ENCODE results near the gene PIEZO1. TPM values are rescaled to one million over a fixed set of nuclear protein-coding genes. Genes with fewer than 3 reads are reported as not detected.

PIEZO1 gene, protein sequence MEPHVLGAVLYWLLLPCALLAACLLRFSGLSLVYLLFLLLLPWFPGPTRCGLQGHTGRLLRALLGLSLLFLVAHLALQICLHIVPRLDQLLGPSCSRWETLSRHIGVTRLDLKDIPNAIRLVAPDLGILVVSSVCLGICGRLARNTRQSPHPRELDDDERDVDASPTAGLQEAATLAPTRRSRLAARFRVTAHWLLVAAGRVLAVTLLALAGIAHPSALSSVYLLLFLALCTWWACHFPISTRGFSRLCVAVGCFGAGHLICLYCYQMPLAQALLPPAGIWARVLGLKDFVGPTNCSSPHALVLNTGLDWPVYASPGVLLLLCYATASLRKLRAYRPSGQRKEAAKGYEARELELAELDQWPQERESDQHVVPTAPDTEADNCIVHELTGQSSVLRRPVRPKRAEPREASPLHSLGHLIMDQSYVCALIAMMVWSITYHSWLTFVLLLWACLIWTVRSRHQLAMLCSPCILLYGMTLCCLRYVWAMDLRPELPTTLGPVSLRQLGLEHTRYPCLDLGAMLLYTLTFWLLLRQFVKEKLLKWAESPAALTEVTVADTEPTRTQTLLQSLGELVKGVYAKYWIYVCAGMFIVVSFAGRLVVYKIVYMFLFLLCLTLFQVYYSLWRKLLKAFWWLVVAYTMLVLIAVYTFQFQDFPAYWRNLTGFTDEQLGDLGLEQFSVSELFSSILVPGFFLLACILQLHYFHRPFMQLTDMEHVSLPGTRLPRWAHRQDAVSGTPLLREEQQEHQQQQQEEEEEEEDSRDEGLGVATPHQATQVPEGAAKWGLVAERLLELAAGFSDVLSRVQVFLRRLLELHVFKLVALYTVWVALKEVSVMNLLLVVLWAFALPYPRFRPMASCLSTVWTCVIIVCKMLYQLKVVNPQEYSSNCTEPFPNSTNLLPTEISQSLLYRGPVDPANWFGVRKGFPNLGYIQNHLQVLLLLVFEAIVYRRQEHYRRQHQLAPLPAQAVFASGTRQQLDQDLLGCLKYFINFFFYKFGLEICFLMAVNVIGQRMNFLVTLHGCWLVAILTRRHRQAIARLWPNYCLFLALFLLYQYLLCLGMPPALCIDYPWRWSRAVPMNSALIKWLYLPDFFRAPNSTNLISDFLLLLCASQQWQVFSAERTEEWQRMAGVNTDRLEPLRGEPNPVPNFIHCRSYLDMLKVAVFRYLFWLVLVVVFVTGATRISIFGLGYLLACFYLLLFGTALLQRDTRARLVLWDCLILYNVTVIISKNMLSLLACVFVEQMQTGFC (N-terminal part only)
- 58.3 and 59.5 TPM in 2 replicates for total RNA-seq

GRCh38 chr16:88785106-88785924 is at the start of gene PIEZO1:
PIEZO1 (minus strand) TSS chr16:88785220; CDS start chr16:88784964, 256 bp downstream.

DNA sequence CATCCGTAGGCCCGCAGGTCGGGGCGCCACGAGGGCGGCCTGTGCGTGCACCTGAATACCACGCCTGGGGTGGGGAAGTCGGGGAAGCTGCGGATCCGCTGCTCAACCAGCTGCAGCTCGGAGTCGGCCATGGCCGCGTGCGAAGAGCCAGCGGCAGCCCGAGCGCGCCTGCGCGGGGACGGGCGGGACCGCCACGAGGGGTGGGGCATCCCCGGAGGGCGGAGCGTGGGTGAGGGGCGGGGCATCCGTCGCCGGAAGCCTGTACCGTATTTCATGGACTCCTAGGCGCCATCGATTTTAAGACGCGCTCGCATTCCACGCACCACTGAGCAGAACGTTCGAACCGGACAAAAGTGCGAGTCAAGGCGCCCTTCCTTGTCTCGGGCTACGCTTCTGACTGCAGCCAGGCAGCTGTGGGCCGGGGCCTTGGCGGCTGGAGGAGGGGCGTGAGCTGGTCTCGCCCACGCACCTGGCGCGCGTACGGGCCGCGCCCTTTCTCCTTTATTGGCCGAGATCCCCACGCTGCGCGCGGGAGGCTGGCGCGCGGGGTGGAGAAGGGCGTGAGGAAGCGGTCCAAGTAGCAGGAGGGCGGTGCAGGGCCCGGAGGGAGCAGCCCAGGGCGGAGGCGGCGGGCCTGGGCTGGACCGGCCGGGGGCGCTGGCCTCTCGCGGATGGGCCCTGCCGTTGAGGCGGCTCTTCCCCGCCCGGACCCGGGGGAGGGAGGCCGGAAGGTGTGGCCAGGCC is 26.9 kb upstream of the PIEZO1 start, which contains the start of gene APRT:
Gene APRT, minus strand, starts transcription at position 160 of the 744 bp plus-strand sequence. Its CDS starts 29 bp downstream, at position 131.

GRCh38 chr16:88803264-88803987 is 18.4 kb upstream of the PIEZO1 start, which contains the start of gene CDT1:
CDT1 (plus strand) TSS chr16:88803789; CDS start chr16:88803832, 43 bp downstream.

GRCh38 chr16:88706229-88706964 is 78.6 kb downstream of the PIEZO1 start, which contains the start of the genes CTU2 and RNF166:
CTU2 (plus strand) TSS chr16:88706503; CDS start chr16:88706531, 28 bp downstream.
RNF166 (minus strand) TSS chr16:88706408; CDS start chr16:88706325, 83 bp downstream.

GRCh38 chr16:88686439-88687253 is 98.4 kb downstream of the PIEZO1 start, which contains the start of gene SNAI3:
SNAI3 (minus strand) TSS chr16:88686507; CDS start chr16:88686406, 101 bp downstream.

Other genes with a start within 250 kb of the PIEZO1 start
- gene ZC3H18, start 214.8 kb downstream of the PIEZO1 start, total RNA-seq: 13.6 and 14.2 TPM in 2 replicates
- not detected in 2 replicates for gene IL17C, start 146.6 kb downstream of the PIEZO1 start, total RNA-seq
- gene CYBA, start 134.2 kb downstream of the PIEZO1 start, total RNA-seq: 257 and 264 TPM in 2 replicates
- gene MVD, start 122.1 kb downstream of the PIEZO1 start, total RNA-seq: 32.1 and 44.2 TPM in 2 replicates
- not detected in 2 replicates for gene SNAI3, start 98.7 kb downstream of the PIEZO1 start, total RNA-seq
- 11.6 and 12.2 TPM in 2 replicates for gene RNF166, start 78.8 kb downstream of the PIEZO1 start, total RNA-seq
- 9.9 and 17.8 TPM in 2 replicates for gene CTU2, start 78.7 kb downstream of the PIEZO1 start, total RNA-seq
- 2.2 and 6.1 TPM in 2 replicates for gene CDT1, start 18.6 kb upstream of the PIEZO1 start, total RNA-seq
- gene APRT, start 26.7 kb upstream of the PIEZO1 start, total RNA-seq: 136 and 144 TPM in 2 replicates
- gene GALNS, start 71.7 kb upstream of the PIEZO1 start, total RNA-seq: 18.8 and 25.7 TPM in 2 replicates
- gene TRAPPC2L, start 71.9 kb upstream of the PIEZO1 start, total RNA-seq: 36.3 and 41.2 TPM in 2 replicates
- gene PABPN1L, start 81.4 kb upstream of the PIEZO1 start, total RNA-seq: not detected in 2 replicates
- not detected in 2 replicates for gene CBFA2T3, start 192.0 kb upstream of the PIEZO1 start, total RNA-seq

All from cardiac ventricle fibroblast (primary cell).